HepG2 (cell line): ENCODE results near the gene PSME3IP1. TPM values are rescaled to one million over a fixed set of nuclear protein-coding genes. Genes with fewer than 3 reads are reported as not detected.

Experiments
- ARID5B ChIP-seq: IDR thresholded peaks from 2 replicates; pipeline ENCODE4 v1.4.0; 2020; ENCODE audit warnings: mild to moderate bottlenecking, missing genetic modification reagents
- DNMT3B ChIP-seq: conservative IDR thresholded peaks from 2 replicates; pipeline ENCODE4 v1.6.1; 2016; ENCODE audit warnings: missing biosample characterization, control low read depth
- DRAP1 ChIP-seq: IDR thresholded peaks from 2 replicates; pipeline ENCODE4 v1.6.1; 2016; ENCODE audit warnings: missing genetic modification reagents, missing compliant biosample characterization
- FOXO1 ChIP-seq: sonication (generic); formaldehyde crosslinking; IDR thresholded peaks from 2 replicates; pipeline ENCODE4 v1.4.0; 2020; ENCODE audit warnings: missing genetic modification reagents
- HINFP ChIP-seq: sonication (generic); formaldehyde crosslinking; IDR thresholded peaks from 2 replicates; pipeline ENCODE4 v1.4.0; 2020; ENCODE audit warnings: low read depth, mild to moderate bottlenecking, missing genetic modification reagents
- HMGXB3 ChIP-seq: sonication (generic); formaldehyde crosslinking; IDR thresholded peaks from 2 replicates; pipeline ENCODE4 v1.4.0; 2020; ENCODE audit warnings: missing genetic modification reagents, borderline replicate concordance
- KLF11 ChIP-seq: IDR thresholded peaks from 2 replicates; pipeline ENCODE4 v1.6.1; 2016; ENCODE audit warnings: missing compliant biosample characterization
- MTA1 ChIP-seq: sonication (generic); formaldehyde crosslinking; IDR thresholded peaks from 2 replicates; pipeline ENCODE4 v1.4.0; 2020; ENCODE audit warnings: missing genetic modification reagents, mild to moderate bottlenecking, borderline replicate concordance
- NCOR1 ChIP-seq: fragments of 200-600 bp; sonication (generic); IDR thresholded peaks from 2 replicates; pipeline ENCODE4 v1.7.0; 2017; ENCODE audit warnings: antibody characterized with exemption, low read length, borderline replicate concordance
- NFIC ChIP-seq: IDR thresholded peaks from 2 replicates; pipeline ENCODE4 v1.6.1; 2012; ENCODE audit warnings: mild to moderate bottlenecking, low read length, inconsistent platforms
- PLSCR1 ChIP-seq: sonication (generic); formaldehyde crosslinking; IDR thresholded peaks from 2 replicates; pipeline ENCODE4 v1.5.0; 2020; ENCODE audit warnings: missing genetic modification reagents, mild to moderate bottlenecking, borderline replicate concordance
- RCOR2 ChIP-seq: IDR thresholded peaks from 2 replicates; pipeline ENCODE4 v1.6.1; 2016; ENCODE audit warnings: missing biosample characterization, missing genetic modification reagents
- SIN3B ChIP-seq: fragments of 150-350 bp; IDR thresholded peaks from 2 replicates; pipeline ENCODE4 v1.6.1; 2014; ENCODE audit warnings: low read length
- SIX4 ChIP-seq: sonication (generic); formaldehyde crosslinking; IDR thresholded peaks from 2 replicates; pipeline ENCODE4 v1.4.0; 2020; ENCODE audit warnings: missing genetic modification reagents
- SOX5 ChIP-seq: IDR thresholded peaks from 2 replicates; pipeline ENCODE4 v1.6.1; 2016; ENCODE audit warnings: borderline replicate concordance
- ZFP90 ChIP-seq: sonication (generic); formaldehyde crosslinking; IDR thresholded peaks from 2 replicates; pipeline ENCODE4 v1.8.0; 2022; ENCODE audit warnings: missing genetic modification reagents, mild to moderate bottlenecking, inconsistent platforms, borderline replicate concordance
- ZNF30 ChIP-seq: sonication (generic); formaldehyde crosslinking; IDR thresholded peaks from 2 replicates; pipeline ENCODE4 v1.5.0; 2020; ENCODE audit warnings: mild to moderate bottlenecking, missing genetic modification reagents
- ZNF546 ChIP-seq: sonication (generic); formaldehyde crosslinking; conservative IDR thresholded peaks from 2 replicates; pipeline ENCODE4 v1.8.1; 2023; ENCODE audit warnings: mild to moderate bottlenecking, missing genetic modification reagents
- ZNF737 ChIP-seq: sonication (generic); formaldehyde crosslinking; IDR thresholded peaks from 2 replicates; pipeline ENCODE4 v1.5.0; 2020; ENCODE audit warnings: missing genetic modification reagents, mild to moderate bottlenecking, borderline replicate concordance
- ZNF883 ChIP-seq: sonication (generic); formaldehyde crosslinking; IDR thresholded peaks from 2 replicates; pipeline ENCODE4 v1.5.1; 2020; ENCODE audit warnings: mild to moderate bottlenecking, missing genetic modification reagents; ENCODE audit errors: not compliant biosample characterization
- polyA plus RNA-seq, 8 experiments: library from polyadenylated mRNA; depleted of rRNA in 3 of 8; stranded (reverse) in 7 of 8; unstranded in 1 of 8; fragments of >200 nt; fragmentation: Illumina TruSeq in 4 of 8; extraction: Trizol in 4 of 8; gene quantifications; 2 replicates each; pipeline versions ENCODE4 v1.2.1 to v1.2.3, GENCODE V29; 2011 to 2016; ENCODE audit warnings: low read depth in 4 of 8, missing spikeins in 1 of 8, mixed read lengths in 1 of 8; ENCODE audit not compliant: insufficient read depth in 1 of 8
- total RNA-seq, 5 experiments: library from RNA; depleted of rRNA; stranded (reverse); fragments of >200 nt; fragmentation: Illumina TruSeq; extraction: Trizol; gene quantifications; 2 replicates each; pipeline ENCODE4 v1.2.3, GENCODE V29; 2016; ENCODE audit warnings: low read depth in 1 of 5

The PSME3IP1 gene
- total and polyA plus RNA-seq, 2 of the 13 experiments (the other 11 are each of a cell fraction or from before 2014, with no cell fraction given), result 90.8 to 99.8 TPM

- TF ChIP-seq ARID5B (CRISPR knock-in tag) (peak; percentile 93), ZNF30 (no peak), DNMT3B (CRISPR knock-in tag) (peak; percentile 91), SIX4 (CRISPR knock-in tag) (no peak), PLSCR1 (CRISPR knock-in tag) (no peak), NFIC (peak; percentile 69; the same call in 1 of the 2 replicates), FOXO1 (peak; percentile 37; the same call in 1 of the 2 replicates), ZFP90 (no peak), MTA1 (no peak), ZNF737 (CRISPR knock-in tag) (no peak), DRAP1 (peak; percentile 49; the same call in 1 of the 2 replicates), SOX5 (CRISPR knock-in tag) (peak; percentile 95), SIN3B (no peak), KLF11 (peak; percentile 69; the same call in 1 of the 2 replicates), ZNF883 (CRISPR knock-in tag) (no peak), NCOR1 (no peak), HINFP (no peak), RCOR2 (CRISPR knock-in tag) (peak; percentile 87), ZNF546 (CRISPR knock-in tag) (no peak), HMGXB3 (CRISPR knock-in tag) (no peak; the same call in 1 of the 2 replicates)
Measured at GRCh38 chr16:57194512-57194911, 8.7 kb upstream of the PSME3IP1 start (continued).
